Activated CD8-positive, alpha-beta T cell treated with anti-CD3 and anti-CD28 coated beads, Interleukin-2, amount 10 ng/mL, durations not matched to agents 7 days and 5 days (primary cell): ENCODE measurements around the gene CDHR2. TPM values are rescaled to one million over a fixed set of nuclear protein-coding genes. Genes with fewer than 3 reads are reported as not detected.

Experiments used
- ATAC-seq: fragments of 150-1000 bp; cut with Tn5 transposase; one replicate; pipeline ENCODE4 v1.10.0; 2021; ENCODE audit warnings: moderate library complexity
- CTCF ChIA-PET: fragments of 350-600 bp; sonication (Branson Sonifier 250); formaldehyde crosslinking; loops from one replicate; lab custom pipeline; 2021; ENCODE audit warnings: antibody characterized with exemption; lab: Charles Lee
- POLR2A ChIA-PET: fragments of 350-600 bp; sonication (Branson Sonifier 250); formaldehyde crosslinking; loops from one replicate; lab custom pipeline; 2021; ENCODE audit warnings: antibody characterized with exemption; lab: Charles Lee
- DNase-seq: peaks from one replicate; pipeline ENCODE4 v3.0.0-alpha.2; 2020
- H3K27ac Mint-ChIP-seq: one replicate; pipeline ENCODE4 v1.8.0; 2021; ENCODE audit warnings: mild to moderate bottlenecking, mixed read lengths
- H3K27me3 Mint-ChIP-seq: one replicate; pipeline ENCODE4 v1.8.0; 2021; ENCODE audit warnings: low read depth, mixed read lengths
- H3K36me3 Mint-ChIP-seq: one replicate; pipeline ENCODE4 v1.8.0; 2021; ENCODE audit warnings: low read depth, mixed read lengths
- H3K4me1 Mint-ChIP-seq: one replicate; pipeline ENCODE4 v1.8.0; 2021; ENCODE audit warnings: low read depth, mixed read lengths
- H3K4me3 Mint-ChIP-seq: one replicate; pipeline ENCODE4 v1.8.0; 2021; ENCODE audit warnings: mild to moderate bottlenecking, mixed read lengths
- H3K9me3 Mint-ChIP-seq: one replicate; pipeline ENCODE4 v1.8.0; 2022; ENCODE audit warnings: mixed read lengths; ENCODE audit not compliant: insufficient read depth
- total RNA-seq, 2 experiments: library from RNA; stranded (reverse); gene quantifications; one replicate each; pipeline ENCODE4 v1.2.3, GENCODE V29; 2021

CDHR2 gene
- total RNA-seq, 2 experiments from 2014 or later = 2.1 to 2.2 TPM

DNA sequence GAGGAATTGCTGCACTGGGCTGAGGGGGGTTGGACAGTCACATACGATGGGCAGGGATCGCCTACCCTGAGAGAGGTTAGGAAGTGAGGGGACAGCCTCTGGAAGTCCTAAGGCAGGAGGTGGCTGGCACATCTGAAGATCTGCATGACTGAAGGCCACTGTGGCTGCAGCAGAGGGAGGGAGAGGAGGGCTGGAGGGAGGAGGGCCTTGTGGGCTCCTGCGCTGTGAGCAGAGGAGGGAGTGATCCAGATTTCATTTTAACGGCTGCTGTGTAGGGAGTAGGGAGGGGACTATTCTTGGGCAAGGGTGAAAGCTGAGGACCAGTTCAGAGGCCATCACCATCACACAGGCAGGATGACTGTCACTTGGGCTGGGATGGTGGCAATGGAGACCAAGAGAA, 88.4 kb downstream of the CDHR2 start:
- no peaks in the 10 kb centered on the region for H3K9me3 Mint-ChIP-seq
- no peak overlapping the region for H3K27ac Mint-ChIP-seq
- ATAC-seq (no peak), DNase-seq (no peak)
- CTCF ChIA-PET = no interaction called here
- H3K36me3 Mint-ChIP-seq = no peaks in the 10 kb centered on the region
- POLR2A ChIA-PET = no interaction called here
- peaks cover 29% of the 10 kb centered on the region for H3K27me3 Mint-ChIP-seq
- H3K4me1 Mint-ChIP-seq = peaks cover 9% of the 10 kb centered on the region
- H3K4me3 Mint-ChIP-seq = no peak overlapping the region

DNA sequence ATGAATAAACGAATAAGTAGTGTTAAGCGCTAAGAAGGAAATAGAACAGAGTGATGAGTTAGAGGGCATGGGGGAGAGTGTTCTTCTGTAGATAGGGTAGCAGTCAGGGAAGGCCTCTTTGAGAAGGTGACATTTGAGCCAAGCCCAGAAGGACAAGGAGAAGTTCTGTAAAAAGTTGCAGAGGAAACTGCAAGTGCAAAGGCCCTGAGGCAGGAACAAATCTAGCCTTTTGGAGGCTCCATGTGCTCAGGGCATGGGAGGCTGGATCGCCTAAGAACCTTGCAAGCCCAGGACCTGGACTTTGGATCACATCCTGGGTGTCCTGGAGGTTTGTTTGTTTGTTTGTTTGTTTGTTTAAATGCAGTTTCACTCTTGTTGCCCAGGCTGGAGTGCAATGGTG, 89.3 kb downstream of the CDHR2 start:
- ATAC-seq (no peak), DNase-seq (no peak)
- ChIA-PET POLR2A (no interaction called here), CTCF (no interaction called here)
- Mint-ChIP-seq H3K36me3 (no peaks in the 10 kb centered on the region), H3K9me3 (no peaks in the 10 kb centered on the region), H3K27ac (no peak overlapping the region), H3K4me3 (no peak overlapping the region), H3K27me3 (peaks cover 24% of the 10 kb centered on the region), H3K4me1 (peaks cover 9% of the 10 kb centered on the region)

DNA sequence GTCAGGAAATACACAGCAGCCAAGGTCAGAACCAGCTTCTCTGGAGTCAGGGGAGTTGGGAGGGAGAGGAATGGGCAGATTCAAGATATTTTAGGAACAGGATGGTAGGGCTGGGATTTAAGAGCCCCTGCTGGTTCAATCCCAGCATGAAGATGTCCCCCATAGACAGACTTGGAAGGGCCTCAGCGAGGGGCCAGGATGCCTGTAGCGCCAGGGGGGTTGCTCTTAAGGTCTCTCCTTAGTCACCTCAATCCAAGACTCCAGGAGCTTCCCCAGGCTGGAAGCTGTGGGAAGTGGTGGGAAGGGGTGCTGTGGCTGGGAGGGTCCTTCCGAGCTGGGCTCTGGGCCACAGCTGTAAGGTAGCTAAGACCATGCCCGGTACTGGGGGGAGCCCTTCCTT, 90.1 kb downstream of the CDHR2 start:
- DNase-seq = no peak
- no peaks in the 10 kb centered on the region for H3K9me3 Mint-ChIP-seq
- POLR2A ChIA-PET = interaction anchor here (0.6 kb wide), 1 partner anchor 8 kb away, joined by 3 read pairs; the partner anchor contains the start of gene TSPAN17
- no peak overlapping the region for H3K4me3 Mint-ChIP-seq
- peaks cover 1% of the 10 kb centered on the region for H3K4me1 Mint-ChIP-seq
- H3K36me3 Mint-ChIP-seq = no peaks in the 10 kb centered on the region
- H3K27ac Mint-ChIP-seq = no peak overlapping the region
- peaks cover 16% of the 10 kb centered on the region for H3K27me3 Mint-ChIP-seq
- CTCF ChIA-PET = no interaction called here
- ATAC-seq = no peak

DNA sequence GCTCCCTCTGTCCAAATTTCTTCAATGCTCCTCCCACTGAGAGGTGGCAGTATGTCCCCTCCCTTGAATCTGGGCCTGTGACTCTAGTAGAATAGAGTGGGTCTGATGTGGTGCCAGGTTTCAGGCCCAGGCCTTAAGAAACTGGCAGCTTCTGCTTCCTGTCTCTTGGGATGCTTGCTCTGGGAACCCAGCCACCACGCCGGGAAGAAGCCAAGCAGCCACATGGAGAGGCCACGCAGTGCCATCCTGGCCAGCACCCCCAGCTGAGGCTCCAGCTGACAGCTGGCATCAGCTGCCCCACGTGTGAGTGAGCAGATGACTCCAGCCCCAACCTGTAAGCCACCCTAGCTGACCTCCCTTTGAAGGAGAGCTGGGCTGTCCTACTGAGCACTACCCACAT, 90.8 kb downstream of the CDHR2 start:
- POLR2A ChIA-PET = no interaction called here

DNA sequence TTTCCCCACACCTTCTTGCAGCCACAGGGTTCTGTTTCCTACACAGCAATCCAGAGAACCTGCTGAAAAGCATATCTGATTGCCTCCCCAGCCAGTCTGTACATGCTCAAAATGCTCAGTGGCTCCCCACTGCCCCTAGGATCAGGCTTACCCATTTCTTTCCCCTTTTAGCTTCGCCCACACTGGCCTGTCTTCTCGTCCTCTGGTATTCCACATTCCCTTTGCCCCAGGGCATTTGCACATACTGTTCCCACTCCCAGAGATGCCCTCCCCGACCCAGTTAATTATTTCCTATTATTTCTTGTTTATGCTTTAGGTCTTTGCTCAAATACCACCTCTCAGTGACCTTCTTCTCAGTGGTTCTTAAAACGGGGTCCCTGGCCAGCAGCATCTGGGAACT, 91.5 kb downstream of the CDHR2 start:
- CTCF ChIA-PET = interaction anchor here (1.8 kb wide), 1 partner anchor 67 kb away, joined by 5 read pairs; no protein-coding TSS in a partner anchor
- ATAC-seq = no peak
- DNase-seq = no peak
- no peaks in the 10 kb centered on the region for H3K36me3 Mint-ChIP-seq
- H3K9me3 Mint-ChIP-seq = no peaks in the 10 kb centered on the region
- peaks cover 9% of the 10 kb centered on the region for H3K4me1 Mint-ChIP-seq
- H3K27me3 Mint-ChIP-seq = peaks cover 6% of the 10 kb centered on the region
- H3K4me3 Mint-ChIP-seq = no peak overlapping the region
- no peak overlapping the region for H3K27ac Mint-ChIP-seq
- POLR2A ChIA-PET = no interaction called here

More for the DNA sequence above, 90.8 kb downstream of the CDHR2 start:
- Mint-ChIP-seq H3K4me3 (no peak overlapping the region), H3K36me3 (no peaks in the 10 kb centered on the region), H3K27me3 (peaks cover 12% of the 10 kb centered on the region), H3K9me3 (no peaks in the 10 kb centered on the region), H3K27ac (no peak overlapping the region), H3K4me1 (peaks cover 2% of the 10 kb centered on the region)
- CTCF ChIA-PET = interaction anchor here (1.8 kb wide), 1 partner anchor 66 kb away, joined by 5 read pairs; no protein-coding TSS in a partner anchor
- ATAC-seq (no peak), DNase-seq (no peak)

DNA sequence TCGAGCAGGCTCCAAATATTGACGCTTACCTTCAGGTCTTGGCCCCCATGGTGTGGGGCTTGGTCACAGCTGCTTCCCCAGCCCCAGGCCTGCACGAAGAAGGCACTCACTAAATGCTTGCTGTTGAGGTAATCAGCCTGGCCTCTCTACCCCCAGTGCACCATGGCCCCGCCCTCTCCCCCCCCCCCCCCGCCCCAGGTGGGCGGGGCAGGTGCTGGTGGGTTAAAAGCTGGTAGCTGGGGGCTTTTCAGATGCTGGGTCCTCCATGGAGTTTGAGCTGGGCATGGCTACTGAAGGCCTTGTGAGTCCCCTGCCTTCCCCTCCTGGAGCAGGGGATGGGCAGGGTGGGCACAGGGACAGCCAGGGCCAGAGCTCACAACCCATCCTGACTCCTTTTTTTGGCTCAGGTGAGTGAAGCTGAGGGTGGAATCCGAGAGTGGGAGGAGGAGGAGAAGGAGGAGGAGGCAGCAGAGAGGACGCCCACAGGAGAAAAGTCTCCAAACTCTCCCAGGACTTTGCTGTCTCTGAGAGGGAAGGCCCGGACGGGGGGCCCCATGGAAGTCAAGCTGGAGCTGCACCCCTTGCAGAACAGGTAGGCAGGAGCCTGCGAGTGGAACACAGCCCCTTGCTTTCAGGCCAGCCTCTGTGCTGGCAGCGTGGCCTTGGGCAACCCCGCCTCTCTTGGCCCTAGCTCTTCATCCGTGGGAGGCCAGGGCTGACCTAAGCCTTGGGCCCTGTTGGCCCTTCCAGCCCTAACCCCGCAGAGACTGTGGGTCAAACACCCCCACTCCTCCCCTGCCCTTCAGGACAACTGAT, 93.7 kb downstream of the CDHR2 start:
- no peaks in the 10 kb centered on the region for H3K9me3 Mint-ChIP-seq
- H3K27ac Mint-ChIP-seq = no peak overlapping the region
- H3K4me1 Mint-ChIP-seq = peaks cover 24% of the 10 kb centered on the region
- DNase-seq (no peak), ATAC-seq (no peak)
- peaks cover 1% of the 10 kb centered on the region for H3K27me3 Mint-ChIP-seq
- ChIA-PET CTCF (interaction anchor here (1.3 kb wide), 1 partner anchor 17 kb away, joined by 4 read pairs; no protein-coding TSS in a partner anchor), POLR2A (no interaction called here)
- H3K4me3 Mint-ChIP-seq = no peak overlapping the region
- H3K36me3 Mint-ChIP-seq = no peaks in the 10 kb centered on the region

DNA sequence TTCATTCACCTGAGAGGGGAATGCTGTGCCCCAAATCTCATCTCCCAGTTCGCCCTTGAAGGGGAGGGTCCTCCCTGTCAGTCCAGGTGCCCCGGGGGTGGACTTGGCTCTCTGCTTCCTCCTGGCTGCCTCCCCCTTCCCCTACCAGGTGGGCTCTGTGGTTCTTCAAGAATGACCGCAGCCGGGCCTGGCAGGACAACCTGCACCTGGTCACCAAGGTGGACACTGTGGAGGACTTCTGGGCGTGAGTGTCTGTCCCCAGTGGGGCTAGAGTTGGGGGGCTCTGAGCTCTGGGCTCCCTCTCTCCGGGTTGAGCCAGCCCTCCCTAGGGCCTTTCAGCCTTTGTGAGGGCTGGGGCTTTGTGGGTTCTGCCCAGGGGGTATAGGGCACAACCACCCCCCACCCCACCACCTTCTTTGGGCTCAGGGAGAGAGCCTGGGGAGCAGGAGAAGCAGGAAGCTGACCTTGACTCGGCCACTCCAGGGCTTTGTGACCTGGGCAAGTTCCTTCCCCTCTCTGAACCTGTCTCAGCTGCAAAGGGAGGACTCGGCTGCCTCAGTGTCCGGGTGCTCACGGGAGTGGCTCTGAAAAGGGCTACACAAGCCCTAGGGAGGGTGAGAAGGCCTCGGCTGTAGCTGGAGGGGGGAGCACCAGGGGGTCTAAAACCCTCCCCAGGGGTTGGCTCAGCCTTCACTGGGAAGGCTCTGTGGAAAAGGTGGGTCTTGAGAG, 94.5 kb downstream of the CDHR2 start:
- CTCF ChIA-PET = interaction anchor here (1.3 kb wide), 1 partner anchor 17 kb away, joined by 4 read pairs; no protein-coding TSS in a partner anchor
- Mint-ChIP-seq H3K27ac (no peak overlapping the region), H3K9me3 (no peaks in the 10 kb centered on the region), H3K27me3 (peaks cover 1% of the 10 kb centered on the region), H3K36me3 (peaks cover under 1% of the 10 kb centered on the region), H3K4me1 (peaks cover 29% of the 10 kb centered on the region), H3K4me3 (no peak overlapping the region)
- DNase-seq (no peak), ATAC-seq (no peak)
- POLR2A ChIA-PET = interaction anchor here (0.5 kb wide), 1 partner anchor 31 kb away, joined by 3 read pairs; no protein-coding TSS in a partner anchor

DNA sequence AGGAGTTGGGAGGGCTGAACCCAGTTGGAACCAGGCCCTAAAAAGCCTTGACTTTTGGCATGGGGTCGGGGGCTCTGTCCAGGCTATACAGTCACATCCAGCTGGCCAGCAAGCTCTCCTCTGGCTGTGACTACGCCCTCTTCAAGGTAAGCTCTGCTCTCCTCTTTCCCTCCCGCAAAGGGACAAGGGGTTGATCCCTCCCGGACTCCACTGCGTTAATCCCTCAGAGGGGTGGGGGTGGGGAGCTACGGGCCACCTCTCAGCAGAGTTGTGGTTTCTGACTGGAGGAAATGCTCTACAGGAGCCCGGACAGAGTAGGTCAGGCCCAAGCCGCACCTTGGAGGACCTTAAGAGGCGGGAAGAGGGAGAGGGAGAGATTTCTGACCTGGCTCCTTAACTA, 95.2 kb downstream of the CDHR2 start:
- POLR2A ChIA-PET = no interaction called here
- Mint-ChIP-seq H3K4me1 (peaks cover 36% of the 10 kb centered on the region), H3K27ac (no peak overlapping the region), H3K36me3 (peaks cover 5% of the 10 kb centered on the region), H3K4me3 (no peak overlapping the region), H3K27me3 (no peaks in the 10 kb centered on the region), H3K9me3 (no peaks in the 10 kb centered on the region)
- DNase-seq = no peak
- no peak for ATAC-seq
- CTCF ChIA-PET = interaction anchor here (1.3 kb wide), 1 partner anchor 16 kb away, joined by 4 read pairs; no protein-coding TSS in a partner anchor

DNA sequence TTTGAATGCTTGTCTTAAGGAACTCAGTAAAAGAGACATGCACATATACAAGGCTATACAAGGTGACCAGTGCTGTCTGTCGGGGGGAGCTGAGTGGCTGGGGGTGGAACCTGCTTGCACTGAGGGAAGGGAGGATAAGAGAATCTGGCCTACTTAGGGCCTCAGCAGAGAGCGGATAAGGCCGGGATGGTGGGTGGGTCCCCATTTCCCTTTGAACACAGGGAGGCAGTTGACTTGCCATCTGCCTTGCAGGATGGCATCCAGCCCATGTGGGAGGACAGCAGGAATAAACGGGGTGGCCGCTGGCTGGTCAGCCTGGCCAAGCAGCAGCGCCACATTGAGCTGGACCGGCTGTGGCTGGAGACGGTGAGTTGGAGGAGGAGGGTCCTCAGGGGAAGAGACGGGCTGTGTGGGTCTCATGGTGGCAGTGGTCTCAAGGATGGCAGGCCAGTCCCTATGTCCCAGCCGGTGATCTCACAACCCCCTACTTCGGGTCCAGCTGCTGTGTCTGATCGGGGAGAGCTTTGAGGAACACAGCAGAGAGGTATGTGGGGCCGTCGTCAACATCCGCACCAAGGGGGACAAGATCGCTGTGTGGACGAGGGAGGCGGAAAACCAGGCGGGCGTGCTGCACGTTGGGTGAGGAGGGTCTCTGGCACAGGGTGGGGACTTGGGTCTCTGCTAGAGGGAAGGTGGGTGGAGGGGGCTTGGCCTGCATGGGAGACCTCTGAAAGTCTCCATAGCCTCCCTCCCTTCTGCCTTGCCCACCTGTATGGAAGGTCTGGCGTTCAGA, 95.9 kb downstream of the CDHR2 start:
- no peak overlapping the region for H3K4me3 Mint-ChIP-seq
- H3K4me1 Mint-ChIP-seq = peaks cover 43% of the 10 kb centered on the region
- ChIA-PET CTCF (interaction anchor here (1.1 to 7.3 kb wide), 2 partner anchors 9 to 14 kb away, joined by 3 to 96 read pairs; no protein-coding TSS in a partner anchor), POLR2A (interaction anchor here (0.6 kb wide), 1 partner anchor 21 kb away, joined by 4 read pairs; no protein-coding TSS in a partner anchor)
- no peak overlapping the region for H3K27ac Mint-ChIP-seq
- peaks cover 8% of the 10 kb centered on the region for H3K36me3 Mint-ChIP-seq
- no peaks in the 10 kb centered on the region for H3K27me3 Mint-ChIP-seq
- no peak for ATAC-seq
- DNase-seq = no peak
- no peaks in the 10 kb centered on the region for H3K9me3 Mint-ChIP-seq
